Activated CD8-positive, alpha-beta memory T cell treated with anti-CD3 and anti-CD28 coated beads for 36 hours (primary cell): ENCODE data around the gene SUSD5. TPM values are rescaled to one million over a fixed set of nuclear protein-coding genes. Genes with fewer than 3 reads are reported as not detected.

Experiments
- CTCF ChIA-PET: fragments of 350-600 bp; sonication (Branson Sonifier 250); formaldehyde crosslinking; loops from one replicate; lab custom pipeline; 2021; ENCODE audit warnings: antibody characterized with exemption; lab: Charles Lee
- POLR2A ChIA-PET: fragments of 350-600 bp; sonication (Branson Sonifier 250); formaldehyde crosslinking; loops from one replicate; lab custom pipeline; 2021; ENCODE audit warnings: antibody characterized with exemption; lab: Charles Lee
- total RNA-seq, 2 experiments: library from RNA; stranded (reverse); gene quantifications; one replicate each; pipeline ENCODE4 v1.2.3, GENCODE V29; 2021

The SUSD5 gene
- total RNA-seq = not detected

- ChIA-PET CTCF (no interaction called here), POLR2A (no interaction called here)
Measured at GRCh38 chr3:33218446-33219174, at the start of gene SUSD5. SUSD5 (minus strand) TSS chr3:33218810; CDS start chr3:33218797, 13 bp downstream.

DNA sequence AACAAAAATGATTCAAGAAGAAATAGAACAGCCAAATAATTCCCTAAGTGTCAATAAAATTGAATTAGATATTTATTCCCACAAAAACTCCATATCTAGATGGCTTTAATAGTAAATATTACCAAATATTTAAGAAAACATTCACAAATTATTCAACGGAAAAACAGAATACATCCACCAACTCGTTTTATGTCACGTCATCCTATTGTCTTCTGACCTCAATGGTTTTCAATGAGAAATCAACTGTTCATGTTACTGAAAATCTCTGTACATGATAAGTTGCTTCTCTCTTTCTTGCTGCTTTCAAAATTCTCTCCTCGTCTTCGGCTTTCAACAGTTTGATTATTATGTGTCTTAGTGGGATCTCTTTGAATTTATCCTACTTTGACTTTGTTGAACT, 41.5 kb upstream of the SUSD5 start:
- ChIA-PET CTCF (interaction anchor here (0.7 kb wide), 1 partner anchor 280 kb away, joined by 4 read pairs; no protein-coding TSS in a partner anchor), POLR2A (no interaction called here)

- ChIA-PET POLR2A (no interaction called here), CTCF (no interaction called here)
Measured at GRCh38 chr3:33256249-33256648, 37.6 kb upstream of the SUSD5 start.

DNA sequence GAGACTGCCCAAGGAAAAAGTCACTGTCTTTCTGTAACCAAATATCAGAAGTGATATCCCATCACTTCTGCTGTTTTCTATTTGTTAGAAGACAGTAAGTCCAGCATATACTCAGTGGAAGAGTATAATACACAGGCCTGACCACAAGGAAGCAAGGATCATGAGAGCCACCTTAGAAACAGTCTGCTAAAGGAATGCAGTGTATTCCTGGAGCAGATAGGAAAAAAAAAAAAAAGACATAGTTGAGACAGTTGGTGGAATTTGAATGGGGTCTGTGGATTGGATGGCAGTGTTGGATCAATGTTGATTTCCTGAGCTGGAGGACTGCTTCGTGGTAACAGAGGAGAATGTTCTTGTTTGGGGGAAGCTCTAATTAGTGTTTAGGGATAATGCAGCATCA, 32.1 kb upstream of the SUSD5 start:
- CTCF ChIA-PET = no interaction called here
- POLR2A ChIA-PET = interaction anchor here (0.7 kb wide), 1 partner anchor 425 kb away, joined by 6 read pairs; no protein-coding TSS in a partner anchor

GRCh38 chr3:33246786-33247185, 28.2 kb upstream of the SUSD5 start:
- CTCF ChIA-PET = no interaction called here
- POLR2A ChIA-PET = no interaction called here

- CTCF ChIA-PET = no interaction called here
- POLR2A ChIA-PET = no interaction called here
Measured at GRCh38 chr3:33240261-33240660, 21.7 kb upstream of the SUSD5 start.

- POLR2A ChIA-PET = no interaction called here
- CTCF ChIA-PET = no interaction called here
Measured at GRCh38 chr3:33238923-33239322, 20.3 kb upstream of the SUSD5 start.

GRCh38 chr3:33237439-33237838, 18.8 kb upstream of the SUSD5 start:
- ChIA-PET POLR2A (no interaction called here), CTCF (no interaction called here)

- CTCF ChIA-PET = no interaction called here
- POLR2A ChIA-PET = no interaction called here
Measured at GRCh38 chr3:33236005-33236404, 17.4 kb upstream of the SUSD5 start.

DNA sequence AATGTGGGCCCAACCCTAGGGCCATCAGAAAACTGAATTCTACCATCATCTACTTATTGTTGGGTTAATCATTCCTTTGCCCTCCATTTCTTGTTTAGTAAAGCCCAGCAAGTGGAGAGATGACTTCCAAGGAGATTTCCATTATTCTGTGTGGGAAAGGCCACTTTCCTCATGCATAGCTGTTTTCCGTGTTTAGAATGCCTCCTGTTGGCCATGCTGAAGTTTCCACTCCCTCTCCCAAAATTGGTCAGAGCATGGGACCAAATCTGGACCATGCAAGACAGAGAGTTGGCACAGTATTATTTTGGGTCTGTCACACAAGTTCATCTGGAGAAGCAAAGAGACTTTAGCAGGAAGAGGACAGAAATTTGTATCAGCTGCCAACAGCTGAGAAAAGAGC, 15.3 kb upstream of the SUSD5 start:
- POLR2A ChIA-PET = no interaction called here
- CTCF ChIA-PET = no interaction called here

- ChIA-PET CTCF (no interaction called here), POLR2A (no interaction called here)
Measured at GRCh38 chr3:33231756-33232465, 13.3 kb upstream of the SUSD5 start.

GRCh38 chr3:33229947-33230346, 11.3 kb upstream of the SUSD5 start:
- ChIA-PET POLR2A (no interaction called here), CTCF (no interaction called here)

DNA sequence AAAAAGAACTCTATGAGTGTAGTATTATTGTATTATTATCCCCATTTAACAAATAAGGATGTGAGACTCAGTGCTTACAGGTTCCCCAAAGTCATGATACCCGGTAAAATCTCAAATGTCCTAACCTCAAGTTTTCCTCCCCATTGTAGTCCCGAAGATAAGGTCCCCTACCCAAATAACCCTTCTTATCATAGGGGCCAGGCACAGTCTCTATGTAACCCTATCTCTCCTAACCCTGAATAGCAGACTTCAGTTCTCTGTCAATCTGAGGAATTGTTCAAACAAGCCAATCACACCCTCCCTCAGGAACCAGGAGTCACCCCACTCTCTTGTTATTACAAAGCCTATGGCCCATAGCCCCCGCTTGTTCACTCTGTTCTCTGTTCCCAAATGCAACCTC, 10.5 kb upstream of the SUSD5 start:
- ChIA-PET CTCF (no interaction called here), POLR2A (no interaction called here)

DNA sequence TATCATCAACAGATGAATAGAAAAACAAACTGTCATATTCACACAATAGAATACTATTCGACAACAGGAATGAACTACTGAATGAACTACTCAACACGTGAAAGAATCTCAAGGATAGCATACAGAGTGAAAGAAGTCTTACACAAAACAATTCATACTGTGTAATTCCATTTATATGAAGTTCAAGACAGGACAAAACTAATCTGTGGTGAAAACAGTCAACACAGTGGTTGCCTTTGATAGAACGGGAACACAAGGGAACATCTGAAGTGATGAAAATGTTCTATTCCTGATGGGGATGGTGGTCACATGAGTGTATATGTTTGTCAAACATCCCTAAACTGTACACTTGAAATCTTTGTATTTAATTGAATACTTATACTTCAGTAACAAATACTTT, 2.6 kb upstream of the SUSD5 start:
- POLR2A ChIA-PET = no interaction called here
- CTCF ChIA-PET = no interaction called here

- ChIA-PET CTCF (no interaction called here), POLR2A (no interaction called here)
Measured at GRCh38 chr3:33219175-33219487, 521 bp upstream of the SUSD5 start.

- ChIA-PET POLR2A (no interaction called here), CTCF (no interaction called here)
Measured at GRCh38 chr3:33217866-33218445, 654 bp downstream of the SUSD5 start.

DNA sequence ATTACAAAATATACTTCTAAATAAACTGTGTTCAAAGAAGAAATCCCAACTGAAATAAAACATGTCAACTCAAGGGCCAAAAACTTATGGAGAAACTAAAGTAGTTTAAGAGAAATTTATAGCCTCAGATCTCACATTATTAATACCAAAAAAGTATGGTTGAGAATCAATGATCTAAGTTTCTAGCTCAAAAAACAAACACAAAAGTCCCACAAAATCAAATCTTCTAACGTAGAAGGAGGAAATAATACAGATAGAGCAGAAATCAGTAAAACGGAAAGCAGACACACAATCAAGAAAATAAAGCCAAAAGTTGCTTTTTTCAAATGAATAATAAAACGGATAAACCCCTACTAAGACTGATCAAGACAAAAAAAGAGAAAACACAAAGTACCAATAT, 2.9 kb downstream of the SUSD5 start:
- ChIA-PET CTCF (no interaction called here), POLR2A (no interaction called here)

DNA sequence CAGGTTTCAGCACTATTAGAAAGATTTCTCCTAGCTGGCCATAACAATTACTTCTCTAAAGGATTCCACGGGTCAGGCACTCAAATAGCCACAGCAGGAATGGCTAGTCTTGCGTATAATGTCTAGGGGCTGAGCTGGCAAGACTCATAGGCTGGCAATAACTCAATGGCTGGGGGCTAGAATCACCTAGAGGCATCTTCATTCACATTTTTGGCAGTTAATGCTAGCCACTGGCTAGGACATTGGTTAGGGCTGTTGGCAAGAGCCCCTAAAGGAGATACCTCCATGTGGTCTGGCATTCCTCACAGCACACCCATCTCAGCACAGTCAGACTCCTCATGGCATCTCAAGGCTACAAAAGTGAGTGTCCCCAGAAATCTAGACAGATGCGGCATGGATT, 6.2 kb downstream of the SUSD5 start:
- ChIA-PET POLR2A (no interaction called here), CTCF (no interaction called here)

DNA sequence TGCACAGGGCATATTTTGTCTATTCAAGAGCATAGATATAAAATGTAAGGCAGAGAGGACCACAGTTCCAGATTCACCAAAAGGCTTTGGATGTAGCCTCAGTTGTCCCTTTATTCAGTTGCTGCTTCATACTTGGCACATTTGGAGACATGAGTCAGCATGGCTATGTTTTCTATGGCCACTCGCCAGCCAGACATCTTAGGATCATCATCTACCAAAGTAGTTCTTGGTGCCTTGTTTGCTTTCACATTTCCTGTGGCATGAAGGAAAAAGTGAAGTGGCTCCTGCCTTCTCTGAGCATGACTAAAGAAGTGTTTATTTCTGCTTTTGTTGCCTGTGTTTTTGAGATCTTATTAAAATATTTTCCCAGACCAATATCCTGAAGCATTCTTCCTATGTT, 7.2 kb downstream of the SUSD5 start:
- ChIA-PET CTCF (no interaction called here), POLR2A (no interaction called here)

- CTCF ChIA-PET = no interaction called here
- POLR2A ChIA-PET = no interaction called here
Measured at GRCh38 chr3:33209357-33209756, 9.3 kb downstream of the SUSD5 start.
